Effector CD4-positive, alpha-beta T cell (primary cell): ENCODE results near the gene TRIM72.
"Not testable (repeated sequence)": the region's sequence is repeated elsewhere in the genome, so short reads cannot be mapped to it uniquely, and the experiment has no call there.

ENCODE experiments used
- DNase-seq: peaks from one replicate; pipeline ENCODE4 v3.0.0-alpha.2; 2020
- total RNA-seq: gene quantifications from one replicate; lab custom pipeline; 2026; lab: John Stamatoyannopoulos, UW

The TRIM72 gene, protein sequence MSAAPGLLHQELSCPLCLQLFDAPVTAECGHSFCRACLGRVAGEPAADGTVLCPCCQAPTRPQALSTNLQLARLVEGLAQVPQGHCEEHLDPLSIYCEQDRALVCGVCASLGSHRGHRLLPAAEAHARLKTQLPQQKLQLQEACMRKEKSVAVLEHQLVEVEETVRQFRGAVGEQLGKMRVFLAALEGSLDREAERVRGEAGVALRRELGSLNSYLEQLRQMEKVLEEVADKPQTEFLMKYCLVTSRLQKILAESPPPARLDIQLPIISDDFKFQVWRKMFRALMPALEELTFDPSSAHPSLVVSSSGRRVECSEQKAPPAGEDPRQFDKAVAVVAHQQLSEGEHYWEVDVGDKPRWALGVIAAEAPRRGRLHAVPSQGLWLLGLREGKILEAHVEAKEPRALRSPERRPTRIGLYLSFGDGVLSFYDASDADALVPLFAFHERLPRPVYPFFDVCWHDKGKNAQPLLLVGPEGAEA
- 8.4 reads per million, percentile 28 among the genes with 10 or more reads in this experiment for total RNA-seq

DNA sequence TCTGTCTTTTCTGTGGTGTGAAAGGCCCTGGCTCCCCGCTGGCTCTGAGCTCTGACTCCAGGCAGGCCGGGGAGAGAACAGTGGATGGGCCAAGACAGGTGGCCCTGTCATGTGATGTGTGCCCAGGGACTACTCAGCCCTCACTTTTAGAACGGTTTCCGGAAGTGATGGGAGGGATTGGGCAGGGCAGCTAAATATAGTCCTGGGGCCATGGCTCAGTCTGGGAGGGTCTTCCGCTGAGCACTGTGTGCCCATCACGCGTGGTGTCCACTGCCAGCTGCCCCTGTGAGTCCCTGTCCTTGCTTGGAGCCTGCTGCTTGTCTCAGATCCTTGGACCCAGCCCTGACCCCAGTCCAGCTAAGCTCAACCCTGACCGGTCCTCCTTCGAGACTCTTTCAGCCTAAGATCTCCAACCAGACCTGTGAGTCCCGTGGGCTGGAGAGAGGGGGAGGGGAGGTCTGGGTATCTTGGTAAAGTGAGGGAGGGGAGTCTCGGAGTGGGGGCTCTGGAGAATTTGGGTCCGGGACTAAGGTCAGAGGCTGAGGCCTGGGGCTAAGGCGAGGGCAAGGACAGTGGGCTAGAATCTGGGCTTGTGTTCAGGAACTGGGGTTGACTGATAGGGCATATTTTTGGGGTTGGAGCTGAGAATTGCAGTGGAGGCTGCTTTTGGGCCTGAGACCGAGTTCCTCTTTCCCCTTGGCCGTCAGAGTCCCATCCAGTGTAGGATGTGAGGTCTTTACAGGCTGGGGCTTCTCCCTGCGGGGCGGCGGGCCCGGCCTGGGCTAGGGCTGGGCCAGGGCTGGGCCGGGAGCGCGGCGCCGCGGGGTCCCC is at the start of gene TRIM72:
Gene TRIM72 (plus strand): TSS at position 243 of the 831 bp plus-strand sequence. CDS start 620 bp downstream, outside the sequence.
- no peak for DNase-seq

DNA sequence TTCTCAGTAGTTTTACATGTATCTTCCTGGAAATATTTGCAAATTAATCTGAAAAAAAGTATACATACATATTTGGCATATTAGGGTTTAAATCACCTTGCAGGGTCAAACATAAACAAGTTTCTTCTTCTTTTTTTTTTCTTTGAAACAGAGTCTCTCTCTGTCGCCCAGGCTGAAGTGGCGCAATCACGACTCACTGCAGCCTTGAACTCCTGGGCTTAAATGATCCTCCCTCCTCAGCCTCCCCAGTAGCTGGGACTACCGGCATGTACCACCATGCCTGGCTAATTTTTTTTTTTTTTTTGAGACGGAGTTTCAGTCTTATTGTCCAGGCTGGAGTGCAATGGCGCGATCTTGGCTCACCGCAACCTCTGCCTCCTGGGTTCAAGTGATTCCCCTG is 46.6 kb upstream of the TRIM72 start:
- DNase-seq = no peak

DNA sequence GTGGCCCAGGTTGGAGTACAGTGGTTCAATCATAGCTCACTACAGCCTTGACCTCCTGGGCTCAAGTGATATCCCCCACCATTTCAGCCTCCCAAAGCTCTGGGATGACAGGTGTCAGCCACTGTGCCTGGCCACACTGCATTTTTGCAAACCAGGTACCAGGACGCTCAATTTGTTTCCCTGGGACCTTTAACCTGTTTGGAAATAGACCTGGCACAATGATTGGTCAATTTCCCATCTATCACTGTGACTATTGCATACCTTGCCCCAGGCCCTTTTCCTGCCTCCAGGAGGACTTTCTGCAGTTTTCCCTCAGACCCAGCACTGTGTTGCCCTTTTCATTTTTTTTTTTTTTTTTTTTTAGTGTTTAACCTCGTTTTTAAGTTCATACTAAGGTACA is 45.1 kb upstream of the TRIM72 start:
- no peak for DNase-seq

DNA sequence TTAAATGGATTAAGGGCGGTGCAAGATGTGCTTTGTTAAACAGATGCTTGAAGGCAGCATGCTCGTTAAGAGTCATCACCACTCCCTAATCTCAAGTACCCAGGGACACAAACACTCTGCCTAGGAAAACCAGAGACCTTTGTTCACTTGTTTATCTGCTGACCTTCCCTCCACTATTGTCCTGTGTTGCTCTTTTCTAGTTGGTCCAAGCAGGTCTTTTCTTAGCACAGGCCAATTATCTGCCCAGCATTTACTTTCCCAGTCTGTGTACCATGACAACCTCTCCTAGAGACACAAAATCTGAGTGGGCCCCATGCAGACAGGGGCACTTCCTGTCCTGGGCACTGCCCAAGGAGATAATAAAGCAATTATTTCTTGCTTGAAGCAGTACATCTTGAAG is 43.9 kb upstream of the TRIM72 start:
- not testable (repeated sequence) for DNase-seq

DNA sequence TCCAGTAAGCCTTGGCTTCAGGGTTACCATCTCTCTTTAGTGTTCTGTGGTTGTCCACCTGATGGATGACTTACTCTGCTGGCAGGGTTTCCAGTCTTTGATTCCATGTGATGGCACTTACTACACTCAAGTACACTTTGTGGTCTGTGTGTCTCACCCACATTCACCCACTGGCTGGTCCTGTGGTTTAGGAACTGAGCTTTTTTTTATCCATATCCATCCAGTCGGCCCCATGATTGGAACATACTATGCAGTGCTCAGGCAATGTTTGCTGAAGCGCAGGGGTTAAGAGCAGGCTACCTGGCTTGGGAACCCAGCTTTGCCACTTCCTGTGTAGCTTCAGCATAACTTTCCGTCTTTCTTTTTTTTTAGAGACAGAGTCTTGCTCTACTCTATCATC is 36.8 kb upstream of the TRIM72 start:
- peak; percentile 29 for DNase-seq

DNA sequence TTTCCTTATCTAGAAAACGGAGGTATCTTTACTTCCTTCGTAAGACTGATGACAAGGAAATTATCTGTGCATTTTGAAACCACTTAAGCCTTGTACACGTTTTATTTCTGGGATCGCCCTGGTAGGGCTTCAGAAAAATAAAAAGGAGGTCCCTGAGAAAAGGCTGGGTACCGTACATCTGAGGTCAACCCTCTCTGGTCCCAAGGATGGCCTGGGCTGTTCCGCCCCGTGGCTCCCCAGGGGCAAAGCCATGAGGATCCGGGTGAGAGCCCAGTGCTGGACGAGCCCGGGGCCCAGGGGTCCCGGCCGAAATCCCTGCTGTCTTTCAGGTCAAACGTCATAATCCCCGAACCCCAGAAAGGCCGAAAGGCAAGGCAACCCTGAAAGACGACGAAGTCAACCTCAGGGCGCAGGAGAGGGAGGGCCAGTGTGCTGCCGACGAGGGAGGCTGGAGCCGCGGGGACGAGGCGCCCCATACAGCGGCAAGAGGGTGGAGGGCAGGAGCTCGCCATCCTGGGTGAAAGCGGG is 34.6 kb upstream of the TRIM72 start:
- DNase-seq = no peak

DNA sequence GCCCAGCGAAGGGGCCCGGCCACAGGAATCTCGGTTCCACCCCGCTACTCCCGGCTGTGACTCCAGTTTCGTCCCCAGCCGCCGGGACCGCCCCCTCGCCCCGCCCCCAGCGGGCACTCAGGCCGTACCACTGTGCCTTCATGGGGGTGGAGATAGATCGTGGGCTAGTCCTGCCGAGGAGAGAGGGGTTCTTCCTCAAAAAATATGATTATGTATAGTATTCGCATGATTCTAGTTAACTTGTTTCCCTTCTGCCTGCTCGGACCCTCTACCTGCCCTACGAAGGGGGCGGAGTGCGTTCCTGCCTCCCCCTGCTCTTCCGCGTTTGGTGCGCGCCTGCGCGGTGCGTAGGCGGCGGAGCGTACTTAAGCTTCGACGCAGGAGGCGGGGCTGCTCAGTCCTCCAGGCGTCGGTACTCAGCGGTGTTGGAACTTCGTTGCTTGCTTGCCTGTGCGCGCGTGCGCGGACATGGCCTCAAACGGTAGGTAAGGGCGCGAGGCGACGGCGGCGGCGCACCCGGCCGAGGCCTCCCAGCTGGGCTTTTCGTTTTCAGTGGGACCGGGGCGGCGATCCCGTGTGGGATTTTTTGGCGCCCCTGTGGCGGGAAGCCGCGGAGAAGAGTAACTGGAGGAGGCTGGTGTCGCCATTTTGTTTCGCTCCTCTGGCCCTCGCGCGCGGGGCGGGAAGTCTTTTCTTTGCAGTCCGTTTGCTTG is 34.0 kb upstream of the TRIM72 start, which contains the start of gene FUS:
Gene FUS (plus strand): TSS at position 393 of the 713 bp plus-strand sequence. CDS start 76 bp downstream, at position 469.
- DNase-seq = peak; percentile 92

DNA sequence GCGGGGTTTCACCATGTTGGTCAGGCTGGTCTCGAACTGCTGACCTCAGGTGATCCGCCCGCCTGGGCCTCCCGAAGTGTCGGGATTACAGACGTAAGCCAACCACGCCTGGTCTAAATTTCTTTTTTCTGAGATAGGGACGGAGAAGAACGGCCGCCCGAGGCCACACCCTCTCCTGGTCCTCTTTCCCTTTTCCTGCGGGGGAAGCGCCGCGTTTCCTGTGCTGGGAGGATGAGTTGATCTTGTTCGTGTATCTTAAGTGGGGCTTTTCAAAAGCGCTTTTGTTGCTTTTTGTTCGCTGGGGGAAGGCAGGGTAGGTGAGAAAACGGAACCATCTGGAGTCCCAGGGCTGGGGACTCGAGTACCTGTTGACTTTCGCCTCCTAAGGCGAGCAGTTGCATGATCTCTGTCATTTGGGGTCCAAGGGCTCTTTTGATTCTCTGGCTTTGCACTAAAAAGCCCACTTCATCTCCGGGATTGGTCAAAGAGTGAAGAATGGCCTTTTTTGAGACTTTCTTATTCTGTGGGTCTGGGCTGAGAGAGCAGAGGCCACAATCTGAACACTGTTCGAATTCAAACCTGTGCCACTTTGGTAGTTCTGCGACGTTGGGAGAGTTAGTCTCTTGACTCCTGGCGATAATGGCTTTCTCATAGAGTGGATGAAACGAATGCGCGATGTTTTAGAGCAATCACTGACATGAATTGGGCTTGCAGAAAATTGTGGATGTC is 32.7 kb upstream of the TRIM72 start:
- DNase-seq = no peak

DNA sequence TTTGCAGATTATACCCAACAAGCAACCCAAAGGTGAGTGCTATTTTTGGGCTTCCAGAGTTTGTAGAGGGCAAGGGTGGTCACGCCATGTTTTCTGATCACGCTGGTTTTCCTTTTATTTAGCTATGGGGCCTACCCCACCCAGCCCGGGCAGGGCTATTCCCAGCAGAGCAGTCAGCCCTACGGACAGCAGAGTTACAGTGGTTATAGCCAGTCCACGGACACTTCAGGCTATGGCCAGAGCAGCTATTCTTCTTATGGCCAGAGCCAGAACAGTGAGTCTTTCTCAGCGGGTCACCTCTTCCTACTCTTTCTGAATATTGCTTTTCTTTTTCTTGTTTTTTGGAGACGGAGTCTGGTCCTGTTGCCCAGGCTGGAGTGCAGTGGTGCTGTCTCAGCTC is 31.5 kb upstream of the TRIM72 start:
- no peak for DNase-seq

DNA sequence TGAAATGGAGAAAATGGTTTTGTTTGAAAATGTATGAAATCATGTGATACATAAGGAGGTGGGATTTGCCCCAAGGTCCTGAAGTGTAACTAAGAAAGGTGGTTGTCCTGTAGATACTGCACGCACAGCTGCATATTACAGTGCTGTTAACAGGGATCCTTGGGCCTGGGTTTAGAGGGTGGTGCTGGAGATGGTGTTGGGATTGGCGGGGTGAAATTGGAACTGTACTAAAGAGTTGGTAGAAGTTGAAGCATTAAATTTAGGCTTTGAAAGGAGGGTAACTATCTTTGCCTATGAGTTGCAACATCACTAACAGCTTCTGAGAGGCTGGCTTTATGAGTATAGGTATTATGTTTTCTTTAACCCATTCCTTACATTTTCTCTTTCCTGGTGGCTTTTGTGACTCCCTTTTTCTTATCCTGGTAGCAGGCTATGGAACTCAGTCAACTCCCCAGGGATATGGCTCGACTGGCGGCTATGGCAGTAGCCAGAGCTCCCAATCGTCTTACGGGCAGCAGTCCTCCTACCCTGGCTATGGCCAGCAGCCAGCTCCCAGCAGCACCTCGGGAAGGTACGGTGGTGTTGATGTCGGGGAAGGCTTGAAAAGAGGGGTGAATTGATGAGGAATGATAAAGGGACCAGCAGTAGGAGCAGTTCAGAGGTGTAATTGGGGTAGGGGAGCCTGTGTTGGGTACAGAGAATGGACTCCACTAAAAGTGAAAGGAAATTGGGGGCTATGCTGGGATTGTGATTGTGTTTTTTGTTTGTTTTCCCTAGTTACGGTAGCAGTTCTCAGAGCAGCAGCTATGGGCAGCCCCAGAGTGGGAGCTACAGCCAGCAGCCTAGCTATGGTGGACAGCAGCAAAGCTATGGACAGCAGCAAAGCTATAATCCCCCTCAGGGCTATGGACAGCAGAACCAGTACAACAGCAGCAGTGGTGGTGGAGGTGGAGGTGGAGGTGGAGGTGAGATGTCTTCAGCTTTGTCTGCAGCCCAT is 30.2 kb upstream of the TRIM72 start:
- no peak for DNase-seq

DNA sequence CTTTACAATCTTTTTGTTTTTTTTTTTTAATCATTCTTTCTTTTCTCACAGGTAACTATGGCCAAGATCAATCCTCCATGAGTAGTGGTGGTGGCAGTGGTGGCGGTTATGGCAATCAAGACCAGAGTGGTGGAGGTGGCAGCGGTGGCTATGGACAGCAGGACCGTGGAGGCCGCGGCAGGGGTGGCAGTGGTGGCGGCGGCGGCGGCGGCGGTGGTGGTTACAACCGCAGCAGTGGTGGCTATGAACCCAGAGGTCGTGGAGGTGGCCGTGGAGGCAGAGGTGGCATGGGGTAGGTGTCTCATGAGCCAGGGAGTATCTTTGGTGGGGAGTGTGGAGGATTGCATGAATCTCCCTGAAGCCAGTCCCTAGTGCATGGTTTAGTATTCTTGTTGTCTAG is 29.0 kb upstream of the TRIM72 start:
- no peak for DNase-seq

DNA sequence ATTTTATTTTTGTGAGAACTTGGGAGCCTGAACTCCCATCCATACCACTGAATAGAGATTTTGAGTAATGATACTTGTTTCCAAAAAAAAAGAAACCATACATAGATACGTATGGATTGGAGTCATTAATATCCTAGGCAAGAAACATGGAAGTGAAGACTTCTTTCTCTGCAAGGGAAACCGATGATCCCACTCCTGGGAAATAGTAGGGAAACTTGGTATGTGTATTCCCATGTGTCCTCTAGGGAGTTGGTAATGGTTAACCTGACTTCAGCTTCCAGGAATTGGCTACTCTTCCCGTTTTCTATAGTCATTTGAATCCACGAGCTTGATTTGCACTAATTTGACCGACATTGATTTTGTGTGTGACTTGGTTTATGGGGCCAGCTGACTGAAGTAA is 28.6 kb upstream of the TRIM72 start:
- DNase-seq = no peak

DNA sequence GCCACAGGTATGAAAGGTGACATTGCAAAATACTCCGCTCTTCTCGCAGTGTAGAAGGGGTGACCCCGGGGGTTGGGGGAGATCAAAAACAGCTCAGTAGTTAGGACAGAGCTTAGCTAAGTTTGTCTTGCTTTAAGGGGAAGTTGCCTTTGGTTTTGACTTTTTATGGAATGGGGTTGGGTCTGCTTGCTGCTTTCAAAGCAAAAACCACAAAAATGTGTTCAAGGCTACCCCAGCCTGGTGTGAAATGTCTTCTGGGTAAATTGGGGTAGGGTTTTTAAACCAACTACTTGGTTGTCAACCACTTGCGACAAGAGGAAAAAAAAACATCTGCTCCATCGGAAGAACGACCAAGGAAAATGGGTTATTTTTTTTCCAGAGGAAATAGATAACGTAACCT is 27.7 kb upstream of the TRIM72 start:
- DNase-seq = no peak

DNA sequence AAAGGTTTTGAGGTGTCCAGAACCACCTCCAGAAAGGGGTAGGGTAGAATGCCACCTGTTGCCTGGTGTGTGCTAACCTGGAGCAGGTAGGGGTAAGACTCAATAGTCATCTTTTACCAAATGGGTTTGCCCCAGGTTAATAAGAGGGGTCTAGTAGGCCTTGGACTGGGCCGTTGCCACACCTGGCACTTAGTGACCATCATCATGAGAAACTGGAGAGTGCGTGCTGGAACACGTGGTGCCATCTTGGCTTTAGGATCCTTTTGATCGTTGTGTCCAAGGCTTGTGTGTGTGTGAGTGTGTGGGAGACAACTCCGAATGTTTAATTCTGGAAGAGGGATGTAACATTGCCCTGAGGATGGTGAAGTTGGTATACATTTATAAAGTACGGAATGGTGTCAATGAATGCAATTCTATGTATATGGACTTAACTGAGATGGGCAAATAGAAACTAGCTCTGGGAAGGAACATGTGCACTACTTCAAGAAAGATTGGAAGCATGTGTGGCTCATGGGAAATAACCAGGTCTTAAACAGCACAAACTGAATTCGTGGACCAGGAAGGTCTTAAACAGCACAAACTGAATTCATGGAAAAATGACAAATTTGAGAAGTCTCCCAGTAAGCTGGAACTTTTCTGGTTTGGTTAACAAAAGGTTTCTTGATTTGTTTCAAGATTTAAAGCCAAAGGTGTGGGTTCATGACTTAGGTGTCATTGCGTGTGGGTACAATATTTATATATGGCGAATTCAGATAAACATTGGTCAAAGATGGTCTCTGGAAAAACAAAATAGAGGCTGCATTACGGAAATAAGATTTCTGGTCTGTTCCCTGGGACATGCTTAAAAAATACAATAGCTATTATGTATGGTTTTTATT is 26.8 kb upstream of the TRIM72 start:
- DNase-seq = no peak

DNA sequence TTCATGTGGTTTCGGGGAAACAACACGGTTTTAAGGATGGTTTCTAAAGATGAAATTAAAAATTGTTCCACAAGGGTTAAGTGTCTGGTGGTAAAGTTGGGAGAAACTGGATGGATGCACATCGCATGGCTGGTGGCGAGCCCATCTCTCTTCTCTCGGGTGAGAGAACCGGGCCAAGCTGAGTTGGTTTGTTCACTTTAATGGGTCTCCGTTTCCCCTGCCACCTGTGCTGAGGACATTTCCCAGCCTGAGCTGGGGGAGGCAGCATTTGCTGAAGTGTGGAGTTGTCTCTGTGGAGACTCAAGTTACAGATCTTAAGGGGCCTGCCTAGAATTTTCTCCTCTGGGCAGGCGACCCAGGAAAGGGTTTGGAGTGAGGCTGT is 26.1 kb upstream of the TRIM72 start:
- DNase-seq = no peak

DNA sequence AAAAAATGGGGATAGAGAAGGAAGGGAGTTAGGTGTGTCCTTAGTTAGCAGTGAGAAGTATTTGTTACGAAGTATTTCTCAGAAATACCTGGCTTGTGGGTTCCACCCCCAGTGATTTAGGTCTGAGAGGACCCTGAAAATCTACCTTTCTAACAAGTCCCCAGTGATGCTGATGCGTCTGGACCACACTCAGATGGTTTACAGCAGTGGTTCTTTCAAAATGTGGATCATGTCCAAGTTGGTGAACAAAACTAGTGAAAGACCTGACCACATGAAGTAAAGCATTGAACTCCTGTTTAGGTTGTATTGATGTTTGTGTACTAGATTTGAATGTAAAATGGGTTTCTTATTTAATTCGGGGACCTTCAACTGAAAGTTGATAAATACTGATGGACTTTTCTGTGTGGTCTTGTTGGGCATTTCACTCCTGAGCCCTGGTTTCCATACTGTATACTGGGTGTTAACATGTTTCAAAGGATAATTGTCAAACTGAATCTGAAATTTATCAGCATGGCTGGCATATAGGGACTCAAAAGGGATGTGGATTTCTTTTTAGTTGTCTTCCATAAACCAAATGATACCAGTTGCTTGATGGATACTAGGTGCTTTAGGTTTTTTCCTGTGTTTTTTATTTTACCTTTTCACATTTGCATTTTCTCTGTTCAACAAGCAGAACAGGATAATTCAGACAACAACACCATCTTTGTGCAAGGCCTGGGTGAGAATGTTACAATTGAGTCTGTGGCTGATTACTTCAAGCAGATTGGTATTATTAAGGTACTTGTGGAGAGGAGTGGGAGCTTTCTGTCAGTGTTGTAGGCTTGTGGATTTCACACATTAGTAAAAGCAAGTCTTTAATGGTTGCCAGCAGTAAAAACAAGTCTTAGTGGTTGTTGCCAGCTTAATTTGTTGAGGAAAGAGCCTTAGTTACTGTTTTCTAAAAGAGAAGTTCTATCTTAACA is 25.2 kb upstream of the TRIM72 start:
- DNase-seq = no peak

DNA sequence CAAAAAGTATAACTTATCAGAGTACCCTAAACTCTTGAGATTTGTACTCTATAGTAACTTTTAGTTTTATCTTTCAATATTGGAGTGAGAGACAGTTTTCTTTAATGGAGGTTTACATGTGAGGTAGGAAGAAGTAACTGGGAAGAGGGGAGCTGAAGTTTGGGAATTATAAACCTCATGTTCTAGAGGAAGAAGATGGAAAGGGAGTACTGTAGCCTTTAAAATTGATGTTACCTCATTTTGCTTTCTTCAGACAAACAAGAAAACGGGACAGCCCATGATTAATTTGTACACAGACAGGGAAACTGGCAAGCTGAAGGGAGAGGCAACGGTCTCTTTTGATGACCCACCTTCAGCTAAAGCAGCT is 24.5 kb upstream of the TRIM72 start:
- no peak for DNase-seq

DNA sequence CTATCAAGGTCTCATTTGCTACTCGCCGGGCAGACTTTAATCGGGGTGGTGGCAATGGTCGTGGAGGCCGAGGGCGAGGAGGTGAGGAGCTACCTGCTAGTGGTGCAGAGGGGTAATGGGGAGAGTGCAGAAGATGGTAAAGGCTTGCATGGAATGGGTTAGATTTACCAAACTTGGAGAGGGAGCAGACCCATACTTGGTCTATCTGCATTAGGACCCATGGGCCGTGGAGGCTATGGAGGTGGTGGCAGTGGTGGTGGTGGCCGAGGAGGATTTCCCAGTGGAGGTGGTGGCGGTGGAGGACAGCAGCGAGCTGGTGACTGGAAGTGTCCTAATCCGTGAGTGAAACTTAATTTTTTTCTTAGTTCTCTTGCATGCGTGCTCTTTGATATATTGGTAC is 23.9 kb upstream of the TRIM72 start:
- DNase-seq = no peak
